GM19025 (cell line): ENCODE results near the gene PCDHA8.
"Not testable (repeated sequence)": the region's sequence is repeated elsewhere in the genome, so short reads cannot be mapped to it uniquely, and the experiment has no call there.

Experiments
- ATAC-seq: cut with Tn5 transposase; IDR thresholded peaks from one replicate; pipeline ENCODE4 v1.9.1; 2021; ENCODE audit warnings: mild to moderate bottlenecking, low read depth, moderate library complexity; ENCODE audit not compliant: unreplicated experiment

Gene PCDHA8

DNA sequence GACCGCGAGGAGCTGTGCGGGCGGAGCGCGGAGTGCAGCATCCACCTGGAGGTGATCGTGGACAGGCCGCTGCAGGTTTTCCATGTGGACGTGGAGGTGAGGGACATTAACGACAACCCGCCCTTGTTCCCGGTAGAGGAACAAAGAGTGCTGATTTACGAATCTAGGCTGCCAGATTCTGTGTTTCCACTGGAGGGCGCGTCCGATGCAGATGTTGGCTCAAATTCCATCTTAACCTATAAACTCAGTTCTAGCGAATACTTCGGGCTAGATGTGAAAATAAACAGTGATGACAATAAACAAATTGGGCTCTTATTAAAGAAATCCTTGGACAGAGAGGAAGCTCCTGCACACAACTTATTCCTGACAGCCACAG lies 12.6 kb upstream of the PCDHA8 start:
- ATAC-seq: no peak

DNA sequence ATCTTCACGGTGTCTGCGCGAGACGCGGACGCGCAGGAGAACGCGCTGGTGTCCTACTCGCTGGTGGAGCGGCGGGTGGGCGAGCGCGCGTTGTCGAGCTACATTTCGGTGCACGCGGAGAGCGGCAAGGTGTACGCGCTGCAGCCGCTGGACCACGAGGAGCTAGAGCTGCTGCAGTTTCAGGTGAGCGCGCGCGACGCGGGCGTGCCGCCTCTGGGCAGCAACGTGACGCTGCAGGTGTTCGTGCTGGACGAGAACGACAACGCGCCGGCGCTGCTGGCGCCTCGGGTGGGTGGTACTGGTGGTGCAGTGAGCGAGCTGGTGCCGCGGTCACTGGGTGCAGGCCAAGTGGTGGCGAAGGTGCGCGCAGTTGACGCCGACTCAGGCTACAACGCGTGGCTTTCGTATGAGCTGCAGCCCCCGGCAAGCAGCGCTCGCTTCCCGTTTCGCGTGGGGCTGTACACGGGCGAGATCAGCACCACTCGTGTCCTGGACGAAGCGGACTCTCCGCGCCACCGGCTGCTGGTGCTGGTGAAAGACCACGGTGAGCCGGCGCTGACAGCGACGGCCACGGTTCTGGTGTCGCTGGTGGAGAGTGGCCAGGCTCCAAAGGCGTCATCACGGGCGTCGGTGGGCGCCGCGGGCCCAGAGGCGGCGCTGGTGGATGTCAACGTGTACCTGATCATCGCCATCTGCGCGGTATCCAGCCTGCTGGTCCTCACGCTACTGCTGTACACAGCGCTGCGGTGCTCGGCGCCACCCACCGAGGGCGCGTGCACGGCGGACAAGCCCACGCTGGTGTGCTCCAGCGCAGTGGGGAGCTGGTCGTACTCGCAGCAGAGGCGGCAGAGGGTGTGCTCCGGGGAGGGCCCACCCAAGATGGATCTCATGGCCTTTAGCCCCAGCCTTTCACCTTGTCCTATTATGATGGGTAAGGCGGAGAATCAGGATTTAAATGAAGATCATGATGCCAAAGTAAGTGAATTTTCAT lies 11.2 kb upstream of the PCDHA8 start:
- not testable (repeated sequence) for ATAC-seq

DNA sequence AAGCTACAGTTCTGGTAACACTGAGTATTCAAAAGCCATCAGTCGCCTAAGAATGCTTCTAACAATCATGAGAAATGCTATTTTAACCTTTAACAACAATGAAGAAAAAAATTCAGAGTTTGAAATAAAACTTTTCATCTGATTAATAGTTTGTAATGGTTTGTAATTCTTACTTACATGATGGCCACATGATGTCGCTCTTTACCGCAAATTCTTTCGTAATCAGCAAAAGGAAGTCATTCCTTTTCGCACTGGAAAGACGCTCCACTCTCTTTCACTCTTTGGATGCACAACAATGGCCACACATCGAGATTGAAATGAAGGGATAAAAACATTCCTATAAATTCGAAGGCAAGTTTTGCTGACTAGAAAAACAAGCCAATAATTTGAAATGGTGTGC lies 7.0 kb upstream of the PCDHA8 start, which contains the start of gene PCDHA7:
Gene PCDHA7 (plus strand): TSS at position 277 of the 400 bp plus-strand sequence. CDS start 115 bp downstream, at position 392.
- no peak for ATAC-seq

DNA sequence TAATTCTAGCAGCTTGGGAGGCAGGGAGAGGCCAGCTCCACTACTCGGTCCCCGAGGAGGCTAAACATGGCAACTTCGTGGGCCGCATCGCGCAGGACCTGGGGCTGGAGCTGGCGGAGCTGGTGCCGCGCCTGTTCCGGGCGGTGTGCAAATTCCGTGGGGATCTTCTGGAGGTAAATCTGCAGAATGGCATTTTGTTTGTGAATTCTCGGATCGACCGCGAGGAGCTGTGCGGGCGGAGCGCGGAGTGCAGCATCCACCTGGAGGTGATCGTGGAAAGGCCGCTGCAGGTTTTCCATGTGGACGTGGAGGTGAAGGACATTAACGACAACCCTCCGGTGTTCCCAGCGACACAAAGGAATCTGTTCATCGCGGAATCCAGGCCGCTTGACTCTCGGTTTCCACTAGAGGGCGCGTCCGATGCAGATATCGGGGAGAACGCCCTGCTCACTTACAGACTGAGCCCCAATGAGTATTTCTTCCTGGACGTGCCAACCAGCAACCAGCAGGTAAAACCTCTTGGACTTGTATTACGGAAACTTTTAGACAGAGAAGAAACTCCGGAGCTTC lies 6.5 kb upstream of the PCDHA8 start:
- ATAC-seq: not testable (repeated sequence)

DNA sequence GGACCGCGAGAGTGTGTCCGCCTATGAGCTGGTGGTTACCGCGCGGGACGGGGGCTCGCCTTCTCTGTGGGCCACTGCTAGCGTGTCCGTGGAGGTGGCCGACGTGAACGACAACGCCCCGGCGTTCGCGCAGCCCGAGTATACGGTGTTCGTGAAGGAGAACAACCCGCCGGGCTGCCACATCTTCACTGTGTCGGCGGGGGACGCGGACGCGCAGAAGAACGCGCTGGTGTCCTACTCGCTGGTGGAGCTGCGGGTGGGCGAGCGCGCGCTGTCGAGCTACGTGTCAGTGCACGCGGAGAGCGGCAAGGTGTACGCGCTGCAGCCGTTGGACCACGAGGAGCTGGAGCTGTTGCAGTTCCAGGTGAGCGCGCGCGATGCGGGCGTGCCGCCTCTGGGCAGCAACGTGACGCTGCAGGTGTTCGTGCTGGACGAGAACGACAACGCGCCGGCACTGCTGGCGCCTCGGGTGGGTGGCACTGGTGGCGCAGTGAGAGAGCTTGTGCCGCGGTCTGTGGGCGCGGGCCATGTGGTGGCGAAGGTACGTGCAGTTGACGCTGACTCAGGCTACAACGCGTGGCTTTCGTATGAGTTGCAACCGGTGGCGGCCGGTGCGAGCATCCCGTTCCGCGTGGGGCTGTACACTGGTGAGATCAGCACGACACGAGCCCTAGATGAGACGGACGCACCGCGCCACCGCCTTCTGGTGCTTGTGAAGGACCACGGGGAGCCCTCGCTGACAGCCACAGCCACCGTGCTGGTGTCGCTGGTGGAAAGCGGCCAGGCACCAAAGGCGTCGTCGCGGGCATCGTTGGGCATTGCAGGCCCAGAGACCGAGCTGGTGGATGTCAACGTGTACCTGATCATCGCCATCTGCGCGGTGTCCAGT lies 5.1 kb upstream of the PCDHA8 start:
- ATAC-seq: no peak

DNA sequence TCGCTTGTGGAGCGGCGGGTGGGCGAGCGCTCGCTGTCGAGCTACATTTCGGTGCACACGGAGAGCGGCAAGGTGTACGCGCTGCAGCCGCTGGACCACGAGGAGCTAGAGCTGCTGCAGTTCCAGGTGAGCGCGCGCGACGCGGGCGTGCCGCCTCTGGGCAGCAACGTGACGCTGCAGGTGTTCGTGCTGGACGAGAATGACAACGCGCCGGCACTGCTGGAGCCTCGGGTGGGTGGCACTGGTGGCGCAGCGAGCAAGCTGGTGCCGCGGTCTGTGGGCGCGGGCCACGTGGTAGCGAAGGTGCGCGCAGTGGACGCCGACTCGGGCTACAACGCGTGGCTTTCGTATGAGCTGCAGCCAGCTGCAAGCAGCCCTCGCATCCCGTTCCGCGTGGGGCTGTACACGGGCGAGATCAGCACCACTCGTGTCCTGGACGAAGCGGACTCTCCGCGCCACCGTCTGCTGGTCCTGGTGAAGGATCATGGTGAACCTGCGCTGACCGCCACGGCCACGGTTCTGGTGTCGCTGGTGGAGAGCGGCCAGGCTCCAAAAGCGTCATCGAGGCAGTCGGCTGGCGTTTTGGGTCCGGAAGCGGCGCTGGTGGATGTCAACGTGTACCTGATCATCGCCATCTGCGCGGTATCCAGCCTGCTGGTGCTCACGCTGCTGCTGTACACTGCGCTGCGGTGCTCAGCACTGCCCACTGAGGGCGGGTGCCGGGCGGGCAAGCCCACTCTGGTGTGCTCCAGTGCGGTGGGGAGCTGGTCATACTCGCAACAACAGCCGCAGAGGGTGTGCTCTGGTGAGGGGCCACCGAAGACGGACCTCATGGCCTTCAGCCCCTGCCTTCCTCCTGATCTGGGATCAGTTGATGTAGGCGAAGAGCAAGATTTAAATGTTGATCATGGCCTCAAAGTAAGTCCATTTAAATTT lies 2.1 kb downstream of the PCDHA8 start:
- ATAC-seq: no peak

DNA sequence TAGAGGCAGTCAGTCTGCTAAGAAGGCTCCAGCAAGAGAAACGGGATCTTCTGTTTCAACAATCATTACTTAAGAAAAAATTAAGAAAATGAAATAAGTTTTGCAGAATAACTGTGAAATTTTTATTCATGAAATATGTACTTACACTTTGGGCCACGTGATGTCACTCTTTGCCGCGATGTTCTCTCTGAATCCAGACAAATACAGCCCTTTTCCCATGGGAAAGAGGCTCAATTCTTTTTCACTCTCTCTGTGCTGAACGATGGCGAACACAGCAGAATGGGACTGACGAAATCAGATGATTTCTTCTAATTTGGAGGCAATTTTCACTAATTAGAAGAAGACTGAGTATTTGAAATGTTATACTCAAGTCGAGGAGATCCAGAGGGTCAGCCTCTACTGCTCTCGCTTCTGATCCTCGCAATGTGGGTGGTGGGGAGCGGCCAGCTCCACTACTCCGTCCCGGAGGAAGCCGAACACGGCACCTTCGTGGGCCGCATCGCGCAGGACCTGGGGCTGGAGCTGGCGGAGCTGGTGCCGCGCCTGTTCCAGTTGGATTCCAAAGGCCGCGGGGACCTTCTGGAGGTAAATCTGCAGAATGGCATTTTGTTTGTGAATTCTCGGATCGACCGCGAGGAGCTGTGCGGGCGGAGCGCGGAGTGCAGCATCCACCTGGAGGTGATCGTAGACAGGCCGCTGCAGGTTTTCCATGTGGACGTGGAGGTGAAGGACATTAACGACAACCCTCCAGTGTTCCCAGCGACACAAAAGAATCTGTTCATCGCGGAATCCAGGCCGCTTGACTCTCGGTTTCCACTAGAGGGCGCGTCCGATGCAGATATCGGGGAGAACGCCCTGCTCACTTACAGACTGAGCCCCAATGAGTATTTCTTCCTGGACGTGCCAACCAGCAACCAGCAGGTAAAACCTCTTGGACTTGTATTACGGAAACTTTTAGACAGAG lies 7.4 kb downstream of the PCDHA8 start, which contains the start of gene PCDHA9:
Gene PCDHA9 (plus strand): TSS at position 244 of the 964 bp plus-strand sequence. CDS start 114 bp downstream, at position 358.
- not testable (repeated sequence) for ATAC-seq

DNA sequence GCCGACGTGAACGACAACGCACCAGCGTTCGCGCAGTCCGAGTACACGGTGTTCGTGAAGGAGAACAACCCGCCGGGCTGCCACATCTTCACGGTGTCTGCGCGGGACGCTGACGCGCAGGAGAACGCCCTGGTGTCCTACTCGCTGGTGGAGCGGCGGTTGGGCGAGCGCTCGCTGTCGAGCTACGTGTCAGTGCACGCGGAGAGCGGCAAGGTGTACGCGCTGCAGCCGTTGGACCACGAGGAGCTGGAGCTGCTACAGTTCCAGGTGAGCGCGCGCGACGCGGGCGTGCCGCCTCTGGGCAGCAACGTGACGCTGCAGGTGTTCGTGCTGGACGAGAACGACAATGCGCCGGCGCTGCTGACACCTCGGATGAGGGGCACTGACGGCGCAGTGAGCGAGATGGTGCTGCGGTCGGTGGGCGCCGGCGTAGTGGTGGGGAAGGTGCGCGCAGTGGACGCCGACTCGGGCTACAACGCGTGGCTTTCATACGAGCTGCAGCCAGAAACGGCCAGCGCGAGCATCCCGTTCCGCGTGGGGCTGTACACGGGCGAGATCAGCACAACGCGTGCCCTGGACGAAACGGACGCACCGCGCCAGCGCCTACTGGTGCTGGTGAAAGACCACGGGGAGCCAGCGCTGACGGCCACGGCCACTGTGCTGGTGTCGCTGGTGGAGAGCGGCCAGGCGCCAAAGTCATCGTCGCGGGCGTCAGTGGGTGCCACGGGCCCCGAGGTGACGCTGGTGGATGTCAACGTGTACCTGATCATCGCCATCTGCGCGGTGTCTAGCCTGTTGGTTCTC lies 9.0 kb downstream of the PCDHA8 start:
- not testable (repeated sequence) for ATAC-seq

DNA sequence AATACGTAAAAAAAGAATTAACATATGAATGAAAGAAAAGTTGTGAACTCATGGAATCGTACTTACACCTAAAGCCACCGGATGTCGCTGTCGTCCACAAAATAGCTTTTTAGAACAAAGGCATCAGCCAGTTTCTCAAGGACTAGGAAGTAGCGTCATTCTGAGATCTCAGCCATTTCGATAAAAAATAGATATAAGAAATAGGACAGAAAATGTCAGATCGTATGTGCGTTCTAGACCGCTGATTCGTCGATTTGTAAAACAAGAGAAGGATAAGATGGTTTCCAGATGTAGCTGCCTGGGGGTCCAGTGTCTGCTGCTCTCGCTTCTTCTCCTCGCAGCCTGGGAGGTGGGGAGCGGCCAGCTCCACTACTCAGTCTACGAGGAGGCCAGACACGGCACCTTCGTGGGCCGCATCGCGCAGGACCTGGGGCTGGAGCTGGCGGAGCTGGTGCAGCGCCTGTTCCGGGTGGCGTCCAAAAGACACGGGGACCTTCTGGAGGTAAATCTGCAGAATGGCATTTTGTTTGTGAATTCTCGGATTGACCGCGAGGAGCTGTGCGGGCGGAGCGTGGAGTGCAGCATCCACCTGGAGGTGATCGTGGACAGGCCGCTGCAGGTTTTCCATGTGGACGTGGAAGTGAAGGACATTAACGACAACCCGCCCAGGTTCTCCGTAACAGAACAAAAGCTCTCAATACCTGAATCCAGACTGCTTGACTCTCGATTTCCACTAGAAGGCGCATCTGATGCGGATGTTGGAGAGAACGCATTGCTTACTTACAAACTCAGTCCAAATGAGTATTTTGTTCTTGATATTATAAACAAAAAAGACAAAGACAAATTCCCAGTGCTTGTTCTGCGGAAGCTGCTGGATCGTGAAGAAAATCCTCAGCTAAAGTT lies 15.0 kb downstream of the PCDHA8 start, which contains the start of gene PCDHA10:
Gene PCDHA10 (plus strand): TSS at position 126 of the 903 bp plus-strand sequence. CDS start 152 bp downstream, at position 278.
- no peak for ATAC-seq

DNA sequence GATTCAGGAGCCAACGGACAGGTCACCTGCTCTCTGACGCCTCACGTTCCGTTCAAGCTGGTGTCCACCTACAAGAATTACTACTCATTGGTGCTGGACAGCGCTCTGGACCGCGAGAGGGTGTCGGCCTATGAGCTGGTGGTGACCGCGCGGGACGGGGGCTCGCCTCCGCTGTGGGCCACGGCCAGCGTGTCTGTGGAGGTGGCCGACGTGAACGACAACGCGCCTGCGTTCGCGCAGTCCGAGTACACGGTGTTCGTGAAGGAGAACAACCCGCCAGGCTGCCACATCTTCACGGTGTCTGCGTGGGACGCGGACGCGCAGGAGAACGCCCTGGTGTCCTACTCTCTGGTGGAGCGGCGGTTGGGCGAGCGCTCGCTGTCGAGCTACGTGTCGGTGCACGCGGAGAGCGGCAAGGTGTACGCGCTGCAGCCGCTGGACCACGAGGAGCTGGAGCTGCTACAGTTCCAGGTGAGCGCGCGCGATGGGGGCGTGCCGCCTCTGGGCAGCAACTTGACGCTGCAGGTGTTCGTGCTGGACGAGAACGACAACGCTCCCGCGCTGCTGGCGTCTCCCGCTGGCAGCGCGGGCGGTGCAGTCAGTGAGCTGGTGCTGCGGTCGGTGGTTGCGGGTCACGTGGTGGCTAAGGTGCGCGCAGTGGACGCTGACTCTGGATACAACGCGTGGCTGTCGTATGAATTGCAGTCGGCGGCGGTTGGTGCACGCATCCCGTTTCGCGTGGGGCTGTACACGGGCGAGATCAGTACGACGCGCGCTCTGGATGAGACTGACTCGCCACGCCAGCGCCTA lies 16.4 kb downstream of the PCDHA8 start:
- ATAC-seq: no peak

DNA sequence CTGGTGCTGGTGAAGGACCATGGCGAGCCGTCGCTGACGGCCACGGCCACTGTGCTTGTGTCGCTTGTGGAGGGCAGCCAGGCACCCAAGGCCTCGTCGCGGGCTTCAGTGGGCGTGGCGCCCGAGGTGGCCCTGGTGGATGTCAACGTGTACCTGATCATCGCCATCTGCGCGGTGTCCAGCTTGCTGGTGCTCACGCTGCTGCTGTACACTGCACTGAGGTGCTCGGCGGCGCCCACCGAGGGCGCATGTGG lies 16.9 kb downstream of the PCDHA8 start:
- no peak for ATAC-seq

DNA sequence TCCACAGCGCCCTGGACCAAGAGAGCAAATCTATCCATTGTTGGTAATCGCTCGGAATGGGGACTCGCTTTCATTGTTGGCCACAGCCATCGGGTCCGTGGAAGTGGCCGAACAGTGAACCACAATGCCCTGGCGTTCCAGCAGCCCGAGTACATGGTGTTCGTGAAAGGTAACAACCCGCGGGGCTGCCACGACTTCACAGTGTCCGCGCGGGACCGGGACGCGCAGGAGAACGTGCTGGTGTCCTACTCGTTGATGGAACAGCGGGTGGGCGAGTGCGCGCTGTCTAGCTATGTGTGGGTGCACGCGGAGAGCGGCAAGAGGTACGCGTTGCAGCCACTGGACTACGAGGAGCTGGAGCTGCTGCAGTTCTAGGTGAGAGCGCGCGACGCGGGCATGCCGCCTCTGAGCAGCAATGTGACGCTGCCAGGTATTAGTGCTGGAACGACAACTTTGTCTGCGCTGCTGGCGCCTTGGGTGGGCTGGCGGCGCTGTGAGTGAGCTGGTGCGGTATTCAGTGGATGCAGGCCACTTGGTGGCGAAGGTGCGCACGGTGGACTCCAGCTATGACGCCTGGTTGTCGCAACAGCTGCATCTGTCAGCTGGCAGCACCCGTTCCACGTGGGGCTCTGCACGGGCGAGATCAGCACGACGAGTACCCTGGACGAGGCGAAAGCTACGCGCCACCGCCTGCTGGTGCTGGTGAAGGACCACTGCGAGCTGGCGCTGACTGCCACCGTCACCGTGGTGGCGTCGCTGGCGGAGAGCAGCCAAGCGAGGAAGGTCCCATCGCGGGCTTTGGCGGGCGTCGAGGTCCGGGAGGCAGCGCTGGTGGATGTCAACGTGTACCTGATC lies 21.7 kb downstream of the PCDHA8 start:
- ATAC-seq: no peak

DNA sequence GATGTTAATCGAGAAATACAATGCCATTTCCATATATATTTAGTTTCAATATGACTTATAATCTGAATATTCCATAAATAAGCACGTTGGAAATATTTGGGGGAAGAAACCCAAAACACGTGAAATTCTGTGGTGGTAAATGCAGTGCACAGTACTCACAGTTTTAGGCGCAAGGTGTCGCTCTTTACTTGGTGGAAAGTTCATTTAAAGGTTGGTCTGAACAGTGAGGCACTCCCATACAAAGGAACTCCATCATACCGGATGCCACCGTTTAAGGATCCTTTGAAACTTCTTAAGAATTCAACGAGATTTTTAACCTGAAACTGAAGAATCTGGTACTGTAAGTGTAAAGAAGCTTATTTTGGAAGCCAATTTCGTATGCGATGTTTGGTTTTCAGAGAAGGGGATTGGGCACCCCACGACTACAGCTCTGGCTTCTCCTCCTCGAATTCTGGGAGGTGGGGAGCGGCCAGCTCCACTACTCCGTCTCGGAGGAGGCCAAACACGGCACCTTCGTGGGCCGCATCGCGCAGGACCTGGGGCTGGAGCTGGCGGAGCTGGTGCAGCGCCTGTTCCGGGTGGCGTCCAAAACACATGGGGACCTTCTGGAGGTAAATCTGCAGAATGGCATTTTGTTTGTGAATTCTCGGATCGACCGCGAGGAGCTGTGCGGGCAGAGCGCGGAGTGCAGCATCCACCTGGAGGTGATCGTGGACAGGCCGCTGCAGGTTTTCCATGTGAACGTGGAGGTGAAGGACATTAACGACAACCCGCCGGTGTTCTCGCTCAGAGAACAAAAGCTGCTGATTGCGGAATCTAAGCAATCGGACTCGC lies 28.0 kb downstream of the PCDHA8 start, which contains the start of gene PCDHA11:
Gene PCDHA11 (plus strand): TSS at position 237 of the 834 bp plus-strand sequence. CDS start 147 bp downstream, at position 384.
- no peak for ATAC-seq

DNA sequence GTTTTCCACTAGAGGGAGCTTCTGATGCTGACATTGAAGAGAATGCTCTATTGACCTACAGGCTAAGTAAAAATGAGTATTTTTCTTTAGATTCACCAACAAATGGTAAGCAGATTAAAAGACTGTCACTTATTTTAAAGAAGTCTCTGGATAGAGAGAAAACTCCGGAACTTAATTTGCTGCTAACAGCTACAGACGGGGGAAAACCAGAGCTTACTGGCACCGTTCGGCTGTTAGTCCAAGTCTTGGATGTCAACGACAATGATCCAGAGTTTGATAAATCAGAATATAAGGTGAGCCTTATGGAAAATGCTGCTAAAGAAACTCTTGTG lies 28.5 kb downstream of the PCDHA8 start:
- no peak for ATAC-seq
